Stimulated activated CD4-positive, alpha-beta T cell treated with anti-CD3 and anti-CD28 coated beads, Interleukin-12 subunit alpha, Interleukin-12 subunit beta, amount 100 ng/mL, for 48 hours (primary cell): ENCODE data around the gene LCN2.

Experiments
- DNase-seq, 3 donors: peaks; one replicate each; pipeline ENCODE4 v3.0.0-alpha.2; 2020; ENCODE audit warnings: low read depth in 2 of 3, low spot score in 1 of 3

LCN2 gene

DNA sequence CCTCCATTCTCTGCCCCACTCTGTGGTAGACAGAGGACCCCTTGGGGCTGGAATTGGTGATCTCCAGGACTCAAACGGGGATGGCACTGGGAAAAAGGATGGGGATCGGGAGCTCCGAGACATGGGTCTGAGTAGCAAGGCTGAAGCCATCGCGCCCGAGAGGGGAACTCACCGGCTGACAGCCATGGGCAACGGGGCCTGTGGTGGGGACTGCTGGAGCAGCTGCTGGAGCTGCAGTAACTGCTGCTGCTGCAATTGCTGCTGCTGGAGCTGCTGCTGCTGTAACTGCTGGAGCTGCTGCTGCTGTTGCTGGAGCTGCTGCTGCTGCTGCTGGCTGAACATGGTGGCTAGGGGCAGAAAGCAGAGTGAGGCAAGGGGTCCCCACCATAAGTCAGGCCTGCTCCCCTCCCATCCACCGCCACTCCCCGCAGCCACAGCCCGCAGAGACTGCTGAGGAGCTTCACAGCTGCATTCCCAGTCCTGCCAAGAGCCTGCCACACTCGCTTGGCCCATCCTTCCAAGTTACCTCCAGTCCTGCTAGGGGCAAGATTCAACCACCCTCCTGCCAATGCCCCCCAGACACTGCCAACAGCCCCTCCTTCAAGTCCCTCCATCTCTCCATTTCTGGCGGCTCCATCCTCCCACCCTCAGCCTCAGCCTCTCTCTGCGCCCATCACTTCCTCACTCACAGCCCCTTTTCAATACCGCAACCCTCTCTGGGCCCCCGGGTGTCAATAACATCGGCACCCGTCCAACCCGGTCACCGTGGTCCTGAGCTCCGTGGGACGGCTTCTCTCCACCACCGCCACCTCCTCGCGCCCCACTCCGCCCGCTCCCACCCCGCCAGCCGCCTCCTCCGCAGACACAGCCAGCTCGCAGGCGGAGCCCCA lies 41.5 kb downstream of the LCN2 start:
- peak in 1 of 3 donors; percentile 22 for DNase-seq

GRCh38 chr9:128191406-128192046 lies 42.3 kb downstream of the LCN2 start, which contains the start of gene CIZ1:
Gene CIZ1, minus strand, starts transcription at chr9:128191572. Its CDS starts 715 bp downstream, at chr9:128190857.
- peak; percentile 43 to 66 (median 60) for DNase-seq

DNA sequence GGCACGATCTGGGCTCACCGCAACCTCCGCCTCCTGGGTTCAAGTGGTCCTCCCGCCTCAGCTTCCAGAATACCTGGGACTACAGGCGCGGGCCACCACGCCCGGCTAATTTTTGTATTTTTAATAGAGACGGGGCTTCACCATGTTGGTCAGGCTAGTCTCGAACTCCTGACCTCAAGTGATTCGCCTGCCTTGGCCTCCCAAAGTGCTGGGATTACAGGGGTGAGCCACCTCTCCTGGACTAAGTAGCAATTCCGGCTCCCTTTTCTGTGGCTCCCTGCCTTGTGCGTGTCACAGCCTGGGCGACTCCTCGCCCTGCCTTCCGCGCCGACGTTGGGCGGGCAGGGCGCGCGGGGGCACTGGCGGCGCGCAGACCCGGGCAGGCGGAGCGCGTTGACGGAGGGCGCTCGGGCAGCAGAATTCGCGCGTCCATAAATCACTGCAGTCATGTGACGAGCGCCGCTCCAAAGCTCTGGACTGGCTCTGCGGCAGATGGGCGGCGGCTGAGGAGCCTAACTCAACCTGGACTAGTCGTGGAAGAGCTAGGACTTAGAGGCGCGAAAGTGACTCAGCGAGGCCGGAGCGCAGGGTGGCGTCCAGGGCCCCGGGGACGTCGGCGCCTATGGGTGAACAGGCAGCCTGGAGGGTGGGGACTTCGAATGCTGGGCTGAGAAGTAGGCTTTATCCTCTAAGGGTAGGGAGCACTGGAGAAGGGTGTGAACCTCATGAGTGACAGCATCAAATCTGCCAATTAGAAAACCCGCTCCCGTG lies 43.5 kb downstream of the LCN2 start:
- DNase-seq, result peak in 1 of 3 donors; percentile 34

GRCh38 chr9:128193469-128194096 lies 44.3 kb downstream of the LCN2 start:
- no peak for DNase-seq

DNA sequence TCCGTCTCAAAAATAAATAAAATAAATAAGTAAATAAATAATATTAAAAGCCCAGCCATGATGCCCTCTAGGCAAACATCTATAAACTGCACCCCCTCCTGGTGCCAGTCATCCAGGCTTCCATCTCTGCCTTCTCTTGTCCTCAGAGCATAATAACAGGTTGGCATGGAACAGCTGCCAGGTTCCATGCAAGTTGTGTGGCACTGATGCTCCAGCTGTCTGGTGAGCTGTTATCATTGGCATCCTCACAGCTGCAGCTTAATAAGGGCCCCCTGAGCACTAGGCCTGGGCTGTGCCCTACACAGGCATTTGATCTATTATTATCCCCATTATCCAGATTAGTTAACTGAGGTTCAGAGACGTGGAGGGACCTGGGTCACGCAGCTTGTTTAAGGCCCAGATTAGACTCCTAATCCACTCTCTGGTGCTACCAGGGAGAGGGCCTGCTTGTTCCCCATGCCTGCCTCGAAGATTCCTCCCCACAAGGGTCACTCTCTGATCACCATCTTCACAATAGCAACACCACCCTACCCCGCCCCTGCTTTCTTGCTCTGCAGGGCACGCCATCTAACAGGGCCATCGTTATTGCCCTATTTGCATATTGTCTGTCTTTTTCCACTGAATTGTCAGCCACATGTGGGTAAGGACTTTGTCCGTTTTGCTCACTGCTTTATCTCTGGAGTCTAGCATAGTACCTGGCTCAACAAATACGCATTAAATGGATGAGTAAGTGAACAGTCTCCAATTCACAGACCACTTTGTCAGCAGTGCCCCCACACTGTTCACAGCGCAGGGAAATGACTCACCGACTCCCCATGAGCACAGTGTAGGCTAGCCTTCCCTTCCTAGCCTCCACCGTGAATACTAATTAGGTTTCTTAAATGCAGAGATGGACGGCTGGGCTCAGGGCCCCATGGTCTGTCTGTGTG lies 52.5 kb downstream of the LCN2 start:
- DNase-seq, result no peak

GRCh38 chr9:128202648-128203023 lies 53.4 kb downstream of the LCN2 start:
- no peak for DNase-seq
